ENCODE results near the gene GTF2A2. TPM values are rescaled to one million over a fixed set of nuclear protein-coding genes. Genes with fewer than 3 reads are reported as not detected.
A peak's percentile ranks its signal among the peaks of the same experiment; 100 is the strongest.

Gene GTF2A2
- total RNA-seq, 2 experiments from 2014 or later: 146 to 155 TPM

GRCh38 chr15:59688782-59689625, 31.7 kb upstream of the GTF2A2 start, which contains the start of gene BNIP2:
Gene BNIP2, minus strand, starts transcription at chr15:59689320. Its CDS starts 6,863 bp downstream, at chr15:59682457.
- H3K9me3 Mint-ChIP-seq: no peaks in the 10 kb centered on the region
- intact Hi-C loops (cut with micrococcal nuclease): loop anchor here (1.0 to 10.0 kb wide), 7 partner anchors 32 to 1982 kb away; partner anchors contain the start of genes GTF2A2, ICE2, POLR2M and SLTM
- CTCF ChIA-PET: no interaction called here
- peak within 1 kb of the TSS; percentile 87 for H3K4me3 Mint-ChIP-seq
- peak; percentile 99 for DNase-seq
- peaks cover 43% of the 10 kb centered on the region for H3K4me1 Mint-ChIP-seq (ENCODE audit: low read depth)
- peaks cover 17% of the 10 kb centered on the region for H3K36me3 Mint-ChIP-seq (ENCODE audit: low read depth)
- H3K27me3 Mint-ChIP-seq (ENCODE audit: low read depth): no peaks in the 10 kb centered on the region
- H3K27ac Mint-ChIP-seq: peak within 1 kb of the TSS; percentile 93

- intact Hi-C loops (cut with micrococcal nuclease): loop anchor here (2.0 to 10.0 kb wide), 3 partner anchors 790 to 1982 kb away; partner anchors contain the start of genes ICE2 and POLR2M
- H3K36me3 Mint-ChIP-seq (ENCODE audit: low read depth): peaks cover 19% of the 10 kb centered on the region
- CTCF ChIA-PET: no interaction called here
- H3K9me3 Mint-ChIP-seq: no peaks in the 10 kb centered on the region
- DNase-seq: peak; percentile 29
- peak overlapping the region; percentile 93 for H3K27ac Mint-ChIP-seq
- peak overlapping the region; percentile 87 for H3K4me3 Mint-ChIP-seq
- peaks cover 46% of the 10 kb centered on the region for H3K4me1 Mint-ChIP-seq (ENCODE audit: low read depth)
- H3K27me3 Mint-ChIP-seq (ENCODE audit: low read depth): no peaks in the 10 kb centered on the region
Measured at GRCh38 chr15:59688423-59688781, 31.1 kb upstream of the GTF2A2 start.

DNA sequence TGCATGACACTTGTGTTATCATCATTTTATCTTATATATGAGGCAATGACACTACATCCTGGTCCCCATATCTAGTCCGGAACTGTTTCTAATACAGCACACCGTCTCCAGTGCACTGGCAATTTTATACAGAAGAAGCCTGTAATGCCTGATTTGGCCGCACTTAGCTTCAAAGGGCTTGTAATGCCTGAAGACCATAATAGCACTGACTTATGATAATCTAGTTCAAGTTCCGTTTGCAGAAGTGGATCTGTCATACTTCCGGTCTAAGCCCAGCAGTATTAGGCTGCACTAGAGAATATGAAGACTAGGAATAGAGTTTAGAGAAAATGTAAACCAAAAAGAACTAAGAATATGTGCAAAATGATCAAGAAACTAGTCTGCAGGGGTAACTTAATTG, 30.5 kb upstream of the GTF2A2 start:
- CTCF ChIA-PET: no interaction called here
- H3K4me1 Mint-ChIP-seq (ENCODE audit: low read depth): peaks cover 49% of the 10 kb centered on the region
- peaks cover 22% of the 10 kb centered on the region for H3K36me3 Mint-ChIP-seq (ENCODE audit: low read depth)
- peak overlapping the region; percentile 87 for H3K4me3 Mint-ChIP-seq
- intact Hi-C loops (cut with micrococcal nuclease): loop anchor here (2.0 to 10.0 kb wide), 3 partner anchors 791 to 1981 kb away; partner anchors contain the start of genes ICE2 and POLR2M
- peak; percentile 59 for DNase-seq
- no peaks in the 10 kb centered on the region for H3K27me3 Mint-ChIP-seq (ENCODE audit: low read depth)
- H3K9me3 Mint-ChIP-seq: no peaks in the 10 kb centered on the region
- peak overlapping the region; percentile 93 for H3K27ac Mint-ChIP-seq

DNA sequence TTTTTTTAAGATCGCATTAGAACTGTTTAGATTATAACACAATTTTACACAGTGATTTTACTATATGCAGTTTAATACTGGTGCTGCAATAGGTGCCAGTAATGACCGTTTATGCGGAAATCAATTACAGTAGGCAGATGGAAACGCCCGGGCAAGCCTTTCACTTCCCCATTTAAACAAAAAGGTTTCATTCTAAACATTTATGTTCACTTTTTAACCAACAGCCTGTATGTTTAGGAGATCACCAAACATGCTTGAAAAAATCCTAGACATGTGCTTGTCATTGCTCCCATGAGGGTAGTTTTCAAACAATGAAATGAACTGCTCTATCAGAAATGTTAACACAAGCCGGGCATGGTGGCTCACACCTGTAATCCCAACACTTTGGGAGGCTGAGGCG, 29.1 kb upstream of the GTF2A2 start:
- Mint-ChIP-seq H3K27ac (peak overlapping the region; percentile 22), H3K4me3 (peak overlapping the region; percentile 53), H3K36me3 (ENCODE audit: low read depth) (peaks cover 26% of the 10 kb centered on the region), H3K4me1 (ENCODE audit: low read depth) (peaks cover 49% of the 10 kb centered on the region), H3K9me3 (no peaks in the 10 kb centered on the region), H3K27me3 (ENCODE audit: low read depth) (no peaks in the 10 kb centered on the region)
- no peak for DNase-seq
- CTCF ChIA-PET: no interaction called here
- intact Hi-C loops (cut with micrococcal nuclease): loop anchor here (10.0 kb wide), 1 partner anchor 858 kb away; no protein-coding TSS in a partner anchor

GRCh38 chr15:59685737-59686297, 28.5 kb upstream of the GTF2A2 start:
- Mint-ChIP-seq H3K36me3 (ENCODE audit: low read depth) (peaks cover 28% of the 10 kb centered on the region), H3K4me3 (no peak overlapping the region), H3K9me3 (no peaks in the 10 kb centered on the region), H3K27me3 (ENCODE audit: low read depth) (no peaks in the 10 kb centered on the region), H3K4me1 (ENCODE audit: low read depth) (peaks cover 45% of the 10 kb centered on the region), H3K27ac (peak overlapping the region; percentile 22)
- DNase-seq: no peak
- CTCF ChIA-PET: no interaction called here
- intact Hi-C loops (cut with micrococcal nuclease): loop anchor here (10.0 kb wide), 1 partner anchor 859 kb away; no protein-coding TSS in a partner anchor

DNA sequence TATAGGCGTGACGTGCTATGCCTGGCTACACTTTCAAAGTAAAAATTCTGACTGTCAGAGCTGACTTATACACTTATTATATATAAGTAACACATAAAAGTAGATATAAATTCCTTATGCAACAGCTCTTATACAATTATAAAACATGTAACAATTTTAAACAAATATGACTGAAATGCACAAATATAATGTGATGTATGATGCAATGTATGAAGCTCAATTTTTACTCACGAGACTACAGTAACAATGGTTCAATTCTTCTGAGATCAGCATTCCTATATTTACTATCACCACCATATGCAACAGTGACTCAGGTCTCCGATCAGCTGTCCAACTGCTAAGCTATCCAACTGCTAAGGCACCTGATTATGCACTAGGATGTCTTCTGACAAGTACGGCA, 23.6 kb upstream of the GTF2A2 start:
- CTCF ChIA-PET: interaction anchor here (0.6 kb wide), 1 partner anchor 91 kb away, joined by 5 read pairs; no protein-coding TSS in a partner anchor
- no peaks in the 10 kb centered on the region for H3K9me3 Mint-ChIP-seq
- intact Hi-C loops (cut with micrococcal nuclease): loop anchor here (10.0 kb wide), 1 partner anchor 864 kb away; no protein-coding TSS in a partner anchor
- H3K27ac Mint-ChIP-seq: peak overlapping the region; percentile 13
- DNase-seq: no peak
- H3K4me3 Mint-ChIP-seq: no peak overlapping the region
- H3K27me3 Mint-ChIP-seq (ENCODE audit: low read depth): no peaks in the 10 kb centered on the region
- H3K36me3 Mint-ChIP-seq (ENCODE audit: low read depth): peaks cover 40% of the 10 kb centered on the region
- H3K4me1 Mint-ChIP-seq (ENCODE audit: low read depth): peaks cover 31% of the 10 kb centered on the region

- no peaks in the 10 kb centered on the region for H3K9me3 Mint-ChIP-seq
- peaks cover 38% of the 10 kb centered on the region for H3K36me3 Mint-ChIP-seq (ENCODE audit: low read depth)
- peaks cover 26% of the 10 kb centered on the region for H3K4me1 Mint-ChIP-seq (ENCODE audit: low read depth)
- intact Hi-C loops (cut with micrococcal nuclease): loop anchor here (10.0 kb wide), 1 partner anchor 864 kb away; no protein-coding TSS in a partner anchor
- no peak overlapping the region for H3K4me3 Mint-ChIP-seq
- no peaks in the 10 kb centered on the region for H3K27me3 Mint-ChIP-seq (ENCODE audit: low read depth)
- CTCF ChIA-PET: no interaction called here
- no peak for DNase-seq
- no peak overlapping the region for H3K27ac Mint-ChIP-seq
Measured at GRCh38 chr15:59680346-59680745, 23.0 kb upstream of the GTF2A2 start.

DNA sequence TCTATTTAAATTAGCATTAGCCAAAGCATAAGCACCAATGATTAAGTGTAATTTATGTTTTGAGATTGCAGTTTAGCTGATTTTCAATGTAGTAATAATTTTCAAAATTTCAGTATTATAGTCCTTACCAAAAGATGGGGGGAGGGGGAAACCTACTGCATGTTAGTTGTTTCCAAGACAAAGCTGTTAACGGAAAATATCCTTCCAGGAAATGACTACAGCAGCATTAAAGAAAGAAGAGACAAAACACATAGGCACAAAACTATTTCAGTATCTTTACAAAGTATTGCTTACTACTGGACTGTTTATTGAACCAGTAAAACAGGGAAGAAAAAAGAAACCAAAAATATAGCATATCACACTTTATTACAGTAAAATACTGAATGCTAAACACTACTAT, 21.3 kb upstream of the GTF2A2 start:
- CTCF ChIA-PET: interaction anchor here (0.7 kb wide), 1 partner anchor 22 kb away, joined by 3 read pairs; no protein-coding TSS in a partner anchor
- Mint-ChIP-seq H3K36me3 (ENCODE audit: low read depth) (peaks cover 42% of the 10 kb centered on the region), H3K27ac (no peak overlapping the region), H3K4me1 (ENCODE audit: low read depth) (peaks cover 14% of the 10 kb centered on the region), H3K9me3 (no peaks in the 10 kb centered on the region), H3K4me3 (no peak overlapping the region), H3K27me3 (ENCODE audit: low read depth) (no peaks in the 10 kb centered on the region)
- intact Hi-C loops (cut with micrococcal nuclease): no loop called here
- DNase-seq: no peak

GRCh38 chr15:59678172-59678571, 20.9 kb upstream of the GTF2A2 start:
- intact Hi-C loops (cut with micrococcal nuclease): no loop called here
- Mint-ChIP-seq H3K4me3 (no peak overlapping the region), H3K9me3 (no peaks in the 10 kb centered on the region), H3K4me1 (ENCODE audit: low read depth) (peaks cover 13% of the 10 kb centered on the region), H3K27me3 (ENCODE audit: low read depth) (no peaks in the 10 kb centered on the region), H3K36me3 (ENCODE audit: low read depth) (peaks cover 41% of the 10 kb centered on the region), H3K27ac (no peak overlapping the region)
- CTCF ChIA-PET: no interaction called here
- no peak for DNase-seq

- no peak overlapping the region for H3K4me3 Mint-ChIP-seq
- CTCF ChIA-PET: no interaction called here
- no peaks in the 10 kb centered on the region for H3K27me3 Mint-ChIP-seq (ENCODE audit: low read depth)
- peaks cover 38% of the 10 kb centered on the region for H3K36me3 Mint-ChIP-seq (ENCODE audit: low read depth)
- intact Hi-C loops (cut with micrococcal nuclease): no loop called here
- DNase-seq: no peak
- H3K27ac Mint-ChIP-seq: no peak overlapping the region
- H3K9me3 Mint-ChIP-seq: no peaks in the 10 kb centered on the region
- H3K4me1 Mint-ChIP-seq (ENCODE audit: low read depth): peaks cover 10% of the 10 kb centered on the region
Measured at GRCh38 chr15:59676565-59676964, 19.2 kb upstream of the GTF2A2 start.

- H3K27me3 Mint-ChIP-seq (ENCODE audit: low read depth): no peaks in the 10 kb centered on the region
- H3K9me3 Mint-ChIP-seq: no peaks in the 10 kb centered on the region
- peaks cover 8% of the 10 kb centered on the region for H3K4me1 Mint-ChIP-seq (ENCODE audit: low read depth)
- no peak for DNase-seq
- H3K27ac Mint-ChIP-seq: no peak overlapping the region
- intact Hi-C loops (cut with micrococcal nuclease): no loop called here
- CTCF ChIA-PET: no interaction called here
- H3K36me3 Mint-ChIP-seq (ENCODE audit: low read depth): peaks cover 37% of the 10 kb centered on the region
- no peak overlapping the region for H3K4me3 Mint-ChIP-seq
Measured at GRCh38 chr15:59674361-59674877, 17.1 kb upstream of the GTF2A2 start.

DNA sequence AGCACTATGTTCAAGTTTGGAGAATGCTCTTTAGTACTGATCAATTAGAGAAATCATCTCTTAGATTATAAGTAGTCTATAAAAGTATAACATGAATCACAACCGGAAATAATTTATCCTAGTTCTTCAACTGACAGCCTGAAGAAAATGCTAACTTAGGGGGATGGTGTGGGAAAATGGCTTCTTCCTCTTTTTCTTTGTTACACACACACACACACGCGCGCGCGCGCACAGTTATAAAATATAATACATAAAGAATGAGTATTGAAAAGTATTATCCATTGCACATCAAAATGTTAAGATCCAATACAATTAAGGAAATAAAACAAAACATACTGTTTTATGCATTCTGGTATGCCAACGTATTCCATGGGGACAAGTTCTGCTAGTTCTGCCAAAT, 11.2 kb upstream of the GTF2A2 start:
- H3K9me3 Mint-ChIP-seq: no peaks in the 10 kb centered on the region
- H3K36me3 Mint-ChIP-seq (ENCODE audit: low read depth): peaks cover 15% of the 10 kb centered on the region
- no peak for DNase-seq
- no peak overlapping the region for H3K27ac Mint-ChIP-seq
- H3K4me3 Mint-ChIP-seq: no peak overlapping the region
- no peaks in the 10 kb centered on the region for H3K27me3 Mint-ChIP-seq (ENCODE audit: low read depth)
- no peaks in the 10 kb centered on the region for H3K4me1 Mint-ChIP-seq (ENCODE audit: low read depth)
- CTCF ChIA-PET: no interaction called here
- intact Hi-C loops (cut with micrococcal nuclease): no loop called here
